Measurements from ENCODE around the gene DOK4. TPM values are rescaled to one million over a fixed set of nuclear protein-coding genes. Genes with fewer than 3 reads are reported as not detected.
A peak's percentile ranks its signal among the peaks of the same experiment; 100 is the strongest.

The DOK4 gene
- total RNA-seq, 2 experiments from 2014 or later: 6.3 to 6.4 TPM

GRCh38 chr16:57434003-57434402 is 52.3 kb downstream of the DOK4 start:
- peak; percentile 42 for ATAC-seq (ENCODE audit: low read depth)
- Mint-ChIP-seq H3K4me1 (peaks cover 3% of the 10 kb centered on the region), H3K36me3 (peaks cover 42% of the 10 kb centered on the region), H3K4me3 (no peak overlapping the region), H3K9me3 (no peaks in the 10 kb centered on the region), H3K27me3 (no peaks in the 10 kb centered on the region), H3K27ac (no peak overlapping the region)
- POLR2A ChIA-PET: interaction anchor here (0.9 to 2.6 kb wide), 2 partner anchors 13 to 85 kb away, joined by 3 to 17 read pairs; partner anchors contain the start of genes CIAPIN1 and COQ9
- no peak for DNase-seq

GRCh38 chr16:57432989-57433388 is 53.3 kb downstream of the DOK4 start:
- Mint-ChIP-seq H3K27ac (peak overlapping the region; percentile 51), H3K36me3 (peaks cover 36% of the 10 kb centered on the region), H3K4me1 (peaks cover 3% of the 10 kb centered on the region), H3K27me3 (no peaks in the 10 kb centered on the region), H3K4me3 (no peak overlapping the region), H3K9me3 (no peaks in the 10 kb centered on the region)
- POLR2A ChIA-PET: interaction anchor here (0.9 to 2.6 kb wide), 3 partner anchors 14 to 86 kb away, joined by 3 to 17 read pairs (median 4); partner anchors contain the start of genes CIAPIN1 and COQ9
- DNase-seq (no peak), ATAC-seq (ENCODE audit: low read depth) (peak; percentile 65)

- no peak for DNase-seq
- Mint-ChIP-seq H3K27me3 (no peaks in the 10 kb centered on the region), H3K4me3 (no peak overlapping the region), H3K36me3 (peaks cover 39% of the 10 kb centered on the region), H3K4me1 (peaks cover 3% of the 10 kb centered on the region), H3K9me3 (no peaks in the 10 kb centered on the region), H3K27ac (peak overlapping the region; percentile 51)
- POLR2A ChIA-PET: interaction anchor here (1.6 to 2.6 kb wide), 2 partner anchors 14 to 16 kb away, joined by 4 to 17 read pairs; partner anchors contain the start of genes CIAPIN1 and COQ9
- no peak for ATAC-seq (ENCODE audit: low read depth)
These were observed 53.8 kb downstream of the DOK4 start for GRCh38 chr16:57432505-57432904.

GRCh38 chr16:57430955-57431354 is 55.3 kb downstream of the DOK4 start:
- POLR2A ChIA-PET: no interaction called here
- no peak for DNase-seq
- peaks cover 3% of the 10 kb centered on the region for H3K4me1 Mint-ChIP-seq
- H3K27me3 Mint-ChIP-seq: no peaks in the 10 kb centered on the region
- H3K36me3 Mint-ChIP-seq: peaks cover 37% of the 10 kb centered on the region
- ATAC-seq (ENCODE audit: low read depth): no peak
- no peaks in the 10 kb centered on the region for H3K9me3 Mint-ChIP-seq
- no peak overlapping the region for H3K27ac Mint-ChIP-seq
- no peak overlapping the region for H3K4me3 Mint-ChIP-seq

GRCh38 chr16:57427824-57428223 is 58.5 kb downstream of the DOK4 start:
- H3K4me3 Mint-ChIP-seq: no peak overlapping the region
- no peaks in the 10 kb centered on the region for H3K27me3 Mint-ChIP-seq
- POLR2A ChIA-PET: no interaction called here
- H3K27ac Mint-ChIP-seq: no peak overlapping the region
- H3K36me3 Mint-ChIP-seq: peaks cover 21% of the 10 kb centered on the region
- no peaks in the 10 kb centered on the region for H3K4me1 Mint-ChIP-seq
- no peak for DNase-seq
- no peaks in the 10 kb centered on the region for H3K9me3 Mint-ChIP-seq
- no peak for ATAC-seq (ENCODE audit: low read depth)

GRCh38 chr16:57427307-57427706 is 59.0 kb downstream of the DOK4 start:
- Mint-ChIP-seq H3K27ac (no peak overlapping the region), H3K4me3 (no peak overlapping the region), H3K9me3 (no peaks in the 10 kb centered on the region), H3K27me3 (no peaks in the 10 kb centered on the region), H3K36me3 (peaks cover 21% of the 10 kb centered on the region), H3K4me1 (no peaks in the 10 kb centered on the region)
- ATAC-seq (ENCODE audit: low read depth): no peak
- POLR2A ChIA-PET: no interaction called here
- DNase-seq: no peak

GRCh38 chr16:57426356-57426755 is 59.9 kb downstream of the DOK4 start:
- H3K27ac Mint-ChIP-seq: no peak overlapping the region
- no peaks in the 10 kb centered on the region for H3K4me1 Mint-ChIP-seq
- POLR2A ChIA-PET: no interaction called here
- ATAC-seq (ENCODE audit: low read depth): no peak
- no peak for DNase-seq
- H3K9me3 Mint-ChIP-seq: no peaks in the 10 kb centered on the region
- H3K36me3 Mint-ChIP-seq: peaks cover 20% of the 10 kb centered on the region
- H3K27me3 Mint-ChIP-seq: no peaks in the 10 kb centered on the region
- H3K4me3 Mint-ChIP-seq: no peak overlapping the region

GRCh38 chr16:57424583-57424982 is 61.7 kb downstream of the DOK4 start:
- ATAC-seq (ENCODE audit: low read depth) (no peak), DNase-seq (no peak)
- Mint-ChIP-seq H3K36me3 (peaks cover 9% of the 10 kb centered on the region), H3K4me3 (no peak overlapping the region), H3K27ac (no peak overlapping the region), H3K27me3 (no peaks in the 10 kb centered on the region), H3K9me3 (no peaks in the 10 kb centered on the region), H3K4me1 (peaks cover 1% of the 10 kb centered on the region)
- POLR2A ChIA-PET: no interaction called here

- Mint-ChIP-seq H3K27ac (no peak overlapping the region), H3K4me1 (peaks cover 11% of the 10 kb centered on the region), H3K36me3 (peaks cover 5% of the 10 kb centered on the region), H3K9me3 (no peaks in the 10 kb centered on the region), H3K27me3 (no peaks in the 10 kb centered on the region), H3K4me3 (no peak overlapping the region)
- POLR2A ChIA-PET: no interaction called here
- DNase-seq: no peak
- no peak for ATAC-seq (ENCODE audit: low read depth)
These were observed 63.1 kb downstream of the DOK4 start for GRCh38 chr16:57423152-57423551.

GRCh38 chr16:57422026-57422944 is 64.0 kb downstream of the DOK4 start:
- Mint-ChIP-seq H3K36me3 (peaks cover under 1% of the 10 kb centered on the region), H3K4me3 (no peak overlapping the region), H3K27ac (no peak overlapping the region), H3K9me3 (no peaks in the 10 kb centered on the region), H3K4me1 (peaks cover 15% of the 10 kb centered on the region), H3K27me3 (no peaks in the 10 kb centered on the region)
- POLR2A ChIA-PET: interaction anchor here (1.4 kb wide), 1 partner anchor 40 kb away, joined by 4 read pairs; the partner anchor contains the start of gene POLR2C
- ATAC-seq (ENCODE audit: low read depth): no peak
- no peak for DNase-seq

Other genes starting within 250 kb of the DOK4 start
- gene ARL2BP, start 241.2 kb downstream of the DOK4 start, total RNA-seq: 10 to 100 TPM; 34.9 to 37.9 TPM
- gene PLLP, start 201.8 kb downstream of the DOK4 start, total RNA-seq: under 1 TPM; 0.08 to 0.26 TPM
- gene CCL22, start 127.7 kb downstream of the DOK4 start, total RNA-seq: under 1 TPM; 0.17 to 0.33 TPM
- not detected for gene CX3CL1, start 114.0 kb downstream of the DOK4 start, total RNA-seq
- gene CCL17, start 81.7 kb downstream of the DOK4 start, total RNA-seq: not detected
- 10 to 100 TPM; 36.7 to 37.7 TPM for gene CIAPIN1, start 39.1 kb downstream of the DOK4 start, total RNA-seq
- gene COQ9, start 39.0 kb downstream of the DOK4 start, total RNA-seq: 10 to 100 TPM; 37.1 to 40.3 TPM
- gene POLR2C, start 23.8 kb downstream of the DOK4 start, total RNA-seq: 10 to 100 TPM; 61.1 to 63.6 TPM
- gene CCDC102A, start 50.1 kb upstream of the DOK4 start, total RNA-seq: 10 to 100 TPM; 11.3 to 15.1 TPM
- gene ADGRG5, start 56.1 kb upstream of the DOK4 start, total RNA-seq: 10 to 100 TPM; 14.3 to 15.7 TPM
- 1 to 10 TPM; 4.3 to 5.6 TPM for gene ADGRG1, start 142.1 kb upstream of the DOK4 start, total RNA-seq
- gene ADGRG3, start 181.8 kb upstream of the DOK4 start, total RNA-seq: not detected
- under 1 TPM in 1 of 2 experiments, not detected in 1; 0.17 TPM for gene DRC7, start 208.3 kb upstream of the DOK4 start, total RNA-seq
- 10 to 100 TPM; 31.1 to 31.4 TPM for gene KATNB1, start 249.3 kb upstream of the DOK4 start, total RNA-seq

All from activated naive CD8-positive, alpha-beta T cell treated with anti-CD3 and anti-CD28 coated beads, Interleukin-2, amount 10 ng/mL, durations not matched to agents 7 days and 5 days (primary cell).